Cardiac muscle cell (in vitro differentiated cells and primary cell): ENCODE measurements around the gene ZBTB48. TPM values are rescaled to one million over a fixed set of nuclear protein-coding genes. Genes with fewer than 3 reads are reported as not detected.

Experiments used
- DNase-seq, 2 donors: peaks; one replicate each; pipeline versions ENCODE4 v3.0.0 to v3.0.0-alpha.2; 2010 to 2017; ENCODE audit warnings: low read depth in 1 of 2, low spot score in 1 of 2
- H3K27ac ChIP-seq: fragments of 200-600 bp; sonication (generic); 2 replicates; pipeline ENCODE4 v1.5.1; 2016
- H3K27me3 ChIP-seq: fragments of 200-600 bp; sonication (generic); 2 replicates; pipeline ENCODE4 v1.6.0; 2016; ENCODE audit warnings: control low read depth
- H3K36me3 ChIP-seq: fragments of 200-600 bp; sonication (generic); 2 replicates; pipeline ENCODE4 v1.5.1; 2016; ENCODE audit warnings: control low read depth
- H3K4me1 ChIP-seq: fragments of 200-600 bp; sonication (generic); 2 replicates; pipeline ENCODE4 v1.8.1; 2017; ENCODE audit warnings: low read depth, mild to moderate bottlenecking, mixed run types
- H3K4me3 ChIP-seq: fragments of 200-600 bp; sonication (generic); 2 replicates; pipeline ENCODE4 v1.5.1; 2016; ENCODE audit warnings: mild to moderate bottlenecking
- H3K9me3 ChIP-seq: fragments of 200-600 bp; sonication (generic); 2 replicates; pipeline ENCODE4 v1.5.1; 2017; ENCODE audit warnings: low read depth, mild to moderate bottlenecking, control low read depth
- CTCF ChIP-seq: IDR thresholded peaks from 2 replicates; pipeline ENCODE4 v1.5.1; 2012; ENCODE audit warnings: low read depth, mild to moderate bottlenecking, low read length
- polyA plus RNA-seq: library from polyadenylated mRNA; unstranded; fragments of >200 nt; fragmentation: Nextera tagmentation; extraction: Ambion mirVana; gene quantifications from 2 replicates; pipeline ENCODE4 v1.2.1, GENCODE V29; 2016
- total RNA-seq: library from RNA; depleted of rRNA; stranded (reverse); fragments of >200 nt; gene quantifications from 2 replicates; pipeline ENCODE4 v1.2.3, GENCODE V29; 2016

Gene ZBTB48
- total and polyA plus RNA-seq, 2 experiments from 2014 or later = 28.8 to 46.3 TPM

GRCh38 chr1:6627841-6628545 lies 48.2 kb downstream of the ZBTB48 start:
- no peak overlapping the region for H3K27ac ChIP-seq
- H3K4me1 ChIP-seq = no peaks in the 10 kb centered on the region
- H3K36me3 ChIP-seq = peaks cover 7% of the 10 kb centered on the region

GRCh38 chr1:6628971-6629479 lies 49.2 kb downstream of the ZBTB48 start:
- Histone ChIP-seq H3K4me1 (no peaks in the 10 kb centered on the region), H3K9me3 (no peaks in the 10 kb centered on the region), H3K27ac (no peak overlapping the region), H3K4me3 (no peak overlapping the region), H3K27me3 (no peaks in the 10 kb centered on the region), H3K36me3 (peaks cover 5% of the 10 kb centered on the region)
- TF ChIP-seq CTCF = no peak
- DNase-seq = no peak

More at GRCh38 chr1:6627841-6628545, 48.2 kb downstream of the ZBTB48 start:
- DNase-seq = no peak
- no peak overlapping the region for H3K4me3 ChIP-seq
- H3K27me3 ChIP-seq = no peaks in the 10 kb centered on the region
- no peak for TF ChIP-seq CTCF
- no peaks in the 10 kb centered on the region for H3K9me3 ChIP-seq

- Histone ChIP-seq H3K4me3 (no peak overlapping the region), H3K4me1 (no peaks in the 10 kb centered on the region), H3K36me3 (peaks cover 14% of the 10 kb centered on the region), H3K9me3 (no peaks in the 10 kb centered on the region), H3K27me3 (no peaks in the 10 kb centered on the region), H3K27ac (no peak overlapping the region)
- no peak for DNase-seq
- TF ChIP-seq CTCF = no peak
Measured at GRCh38 chr1:6630027-6630426, 50.2 kb downstream of the ZBTB48 start.

- Histone ChIP-seq H3K27ac (no peak overlapping the region), H3K27me3 (no peaks in the 10 kb centered on the region), H3K9me3 (no peaks in the 10 kb centered on the region), H3K4me3 (no peak overlapping the region), H3K4me1 (no peaks in the 10 kb centered on the region), H3K36me3 (peaks cover 20% of the 10 kb centered on the region)
- no peak for TF ChIP-seq CTCF
- no peak for DNase-seq
Measured at GRCh38 chr1:6631058-6631457, 51.3 kb downstream of the ZBTB48 start.

- Histone ChIP-seq H3K36me3 (peaks cover 36% of the 10 kb centered on the region), H3K9me3 (no peaks in the 10 kb centered on the region), H3K4me1 (no peaks in the 10 kb centered on the region), H3K27ac (no peak overlapping the region), H3K27me3 (no peaks in the 10 kb centered on the region), H3K4me3 (no peak overlapping the region)
- no peak for TF ChIP-seq CTCF
- no peak for DNase-seq
Measured at GRCh38 chr1:6632588-6633514, 53.1 kb downstream of the ZBTB48 start.
